ENCODE measurements around the gene NCK2.

DNA sequence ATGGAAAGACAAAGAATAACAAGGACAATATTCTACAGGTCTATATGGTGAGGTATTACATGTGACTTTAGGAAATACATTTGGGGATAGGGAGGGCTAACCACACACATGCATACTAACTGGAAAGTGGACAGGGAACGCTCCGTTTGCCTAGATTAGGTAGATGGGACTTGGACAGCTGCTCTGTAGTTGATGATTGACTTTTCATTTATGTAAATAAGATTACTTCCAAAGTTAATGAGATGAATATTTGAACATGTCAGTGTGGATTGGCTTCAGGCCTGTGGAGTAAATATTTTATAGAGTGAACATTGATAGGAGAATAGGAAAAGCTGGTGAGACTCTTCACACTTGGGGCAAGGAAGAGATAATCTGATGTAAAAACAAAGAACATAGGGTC is 142.0 kb downstream of the NCK2 start:
- TF ChIP-seq EZH2 (optimal IDR thresholded peaks at IDR 0.05; ENCODE audit: low read depth, low read length) (no peak), EZH2phosphoT487 (IDR thresholded peaks at IDR 0.05; ENCODE audit: low read length) (no peak)
- TF ChIP-seq, protein P1, sequence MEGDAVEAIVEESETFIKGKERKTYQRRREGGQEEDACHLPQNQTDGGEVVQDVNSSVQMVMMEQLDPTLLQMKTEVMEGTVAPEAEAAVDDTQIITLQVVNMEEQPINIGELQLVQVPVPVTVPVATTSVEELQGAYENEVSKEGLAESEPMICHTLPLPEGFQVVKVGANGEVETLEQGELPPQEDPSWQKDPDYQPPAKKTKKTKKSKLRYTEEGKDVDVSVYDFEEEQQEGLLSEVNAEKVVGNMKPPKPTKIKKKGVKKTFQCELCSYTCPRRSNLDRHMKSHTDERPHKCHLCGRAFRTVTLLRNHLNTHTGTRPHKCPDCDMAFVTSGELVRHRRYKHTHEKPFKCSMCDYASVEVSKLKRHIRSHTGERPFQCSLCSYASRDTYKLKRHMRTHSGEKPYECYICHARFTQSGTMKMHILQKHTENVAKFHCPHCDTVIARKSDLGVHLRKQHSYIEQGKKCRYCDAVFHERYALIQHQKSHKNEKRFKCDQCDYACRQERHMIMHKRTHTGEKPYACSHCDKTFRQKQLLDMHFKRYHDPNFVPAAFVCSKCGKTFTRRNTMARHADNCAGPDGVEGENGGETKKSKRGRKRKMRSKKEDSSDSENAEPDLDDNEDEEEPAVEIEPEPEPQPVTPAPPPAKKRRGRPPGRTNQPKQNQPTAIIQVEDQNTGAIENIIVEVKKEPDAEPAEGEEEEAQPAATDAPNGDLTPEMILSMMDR (IDR thresholded peaks at IDR 0.05; ENCODE audit: low read length): no peak

Data from MM.1S (cell line).